HG03460 (cell line): ENCODE measurements around the gene TNP2.

Experiments
- ATAC-seq: cut with Tn5 transposase; IDR thresholded peaks from one replicate; pipeline ENCODE4 v1.9.1; 2021; ENCODE audit not compliant: unreplicated experiment

Gene TNP2

GRCh38 chr16:11258553-11259492 lies 10.3 kb downstream of the TNP2 start:
- ATAC-seq: no peak

- ATAC-seq: no peak
These were observed 11.8 kb downstream of the TNP2 start for GRCh38 chr16:11257131-11257938.

- ATAC-seq: no peak
These were observed 12.4 kb downstream of the TNP2 start for GRCh38 chr16:11256661-11257130.

GRCh38 chr16:11255737-11256660 lies 13.1 kb downstream of the TNP2 start, which contains the start of gene SOCS1:
Gene SOCS1 (minus strand): TSS chr16:11256204. CDS start chr16:11255478, 726 bp downstream.
- peak; percentile 40 for ATAC-seq

- peak; percentile 1 for ATAC-seq
These were observed 14.0 kb downstream of the TNP2 start for GRCh38 chr16:11254913-11255736.

- no peak for ATAC-seq
These were observed 14.9 kb downstream of the TNP2 start for GRCh38 chr16:11253995-11254912.

GRCh38 chr16:11253009-11253994 lies 15.8 kb downstream of the TNP2 start:
- no peak for ATAC-seq

- no peak for ATAC-seq
These were observed 16.6 kb downstream of the TNP2 start for GRCh38 chr16:11252482-11252931.

GRCh38 chr16:11251525-11252481 lies 17.3 kb downstream of the TNP2 start:
- no peak for ATAC-seq

GRCh38 chr16:11250786-11251524 lies 18.2 kb downstream of the TNP2 start:
- no peak for ATAC-seq

- ATAC-seq: no peak
These were observed 18.9 kb downstream of the TNP2 start for GRCh38 chr16:11250091-11250785.

GRCh38 chr16:11249233-11250061 lies 19.7 kb downstream of the TNP2 start:
- ATAC-seq: no peak

GRCh38 chr16:11248133-11248532 lies 21.0 kb downstream of the TNP2 start:
- ATAC-seq: no peak

- no peak for ATAC-seq
These were observed 23.1 kb downstream of the TNP2 start for GRCh38 chr16:11245988-11246387.
